Prostate gland (tissue), 2 donors: ENCODE data around the gene ZNF638. TPM values are rescaled to one million over a fixed set of nuclear protein-coding genes. Genes with fewer than 3 reads are reported as not detected.

ENCODE experiments used
- DNase-seq: peaks from one replicate; pipeline ENCODE4 v3.0.0-alpha.2; 2019; ENCODE audit warnings: low spot score
- H3K27ac ChIP-seq, 2 donors: fragments of 200-600 bp; sonication (generic); 2 replicates each; pipeline ENCODE4 v1.5.1; 2017 to 2019
- H3K27me3 ChIP-seq: fragments of 200-600 bp; sonication (generic); replicated peaks from 2 replicates; pipeline ENCODE4 v1.5.1; 2019; ENCODE audit not compliant: insufficient read depth
- H3K36me3 ChIP-seq, 2 donors: fragments of 200-600 bp; sonication (generic); 1 replicate in 1 of 2; 2 replicates in 1 of 2; pipeline versions ENCODE4 v1.5.1 to v1.8.1; 2017 to 2019
- H3K4me1 ChIP-seq: fragments of 200-600 bp; sonication (generic); replicated peaks from 2 replicates; pipeline ENCODE4 v1.5.1; 2019
- H3K4me3 ChIP-seq, 2 donors: fragments of 200-600 bp; sonication (generic); 2 replicates each; pipeline ENCODE4 v1.5.1; 2017 to 2019
- H3K9me3 ChIP-seq: fragments of 200-600 bp; sonication (generic); 2 replicates; pipeline ENCODE4 v1.5.1; 2017
- CTCF ChIP-seq, 4 experiments: fragments of 200-600 bp in 2 of 4; fragments of 450-650 bp in 2 of 4; sonication (generic) in 2 of 4; IDR thresholded peaks; 1 replicate in 3 of 4; 2 replicates in 1 of 4; pipeline ENCODE4 v1.5.1; 2016 to 2019; ENCODE audit warnings: antibody characterized with exemption in 4 of 4, mild to moderate bottlenecking in 2 of 4, moderate library complexity in 2 of 4
- POLR2A ChIP-seq: fragments of 450-650 bp; IDR thresholded peaks from one replicate; pipeline ENCODE4 v1.6.1; 2016; ENCODE audit warnings: antibody characterized with exemption, mild to moderate bottlenecking
- POLR2AphosphoS5 ChIP-seq: sonication (generic); formaldehyde crosslinking; IDR thresholded peaks from one replicate; pipeline ENCODE4 v1.6.1; 2017; ENCODE audit warnings: antibody characterized with exemption
- WGBS: methylation state at CpG from one replicate; pipeline ENCODE4 v1.1.5; 2018; 5-methylcytosine and 5-hydroxymethylcytosine counted together
- intact Hi-C: fragments of 100-400 bp; cut with DNase I; formaldehyde crosslinking; loops from one replicate; pipeline ENCODE4 v1.14.2; 2022
- total RNA-seq, 2 donors: library from RNA; depleted of rRNA; stranded (reverse); fragments of >200 nt; gene quantifications; one replicate each; pipeline ENCODE4 v1.1.0, GENCODE V29; 2016

ZNF638 gene
- total RNA-seq, 2 donors from 2014 or later, result 137 to 164 TPM

GRCh38 chr2:71348302-71348701 is 16.7 kb downstream of the ZNF638 start:
- TF ChIP-seq POLR2AphosphoS5 (no peak), CTCF (IDR thresholded peaks at IDR 0.05) (no peak), POLR2A (no peak)
- Histone ChIP-seq H3K27ac (no peak overlapping the region), H3K9me3 (no peaks in the 10 kb centered on the region), H3K4me3 (no peak overlapping the region), H3K4me1 (no peaks in the 10 kb centered on the region), H3K27me3 (no peaks in the 10 kb centered on the region), H3K36me3 (no peaks in the 10 kb centered on the region)
- no peak for DNase-seq
- intact Hi-C loops, result no loop called here
- WGBS, result 79% methylated on average over 3 of the region's 3 CpGs

GRCh38 chr2:71353248-71353647 is 21.7 kb downstream of the ZNF638 start:
- intact Hi-C loops, result no loop called here
- Histone ChIP-seq H3K27me3 (no peaks in the 10 kb centered on the region), H3K9me3 (no peaks in the 10 kb centered on the region), H3K27ac (no peak overlapping the region), H3K36me3 (no peaks in the 10 kb centered on the region), H3K4me3 (no peak overlapping the region), H3K4me1 (no peaks in the 10 kb centered on the region)
- TF ChIP-seq CTCF (IDR thresholded peaks at IDR 0.05) (no peak), POLR2A (no peak), POLR2AphosphoS5 (no peak)
- no peak for DNase-seq
- WGBS, result 68% methylated on average over 2 of the region's 2 CpGs

- Histone ChIP-seq H3K4me3 (no peak overlapping the region), H3K27me3 (no peaks in the 10 kb centered on the region), H3K4me1 (no peaks in the 10 kb centered on the region), H3K9me3 (no peaks in the 10 kb centered on the region), H3K27ac (no peak overlapping the region), H3K36me3 (no peaks in the 10 kb centered on the region)
- WGBS, result 91% methylated on average over 6 of the region's 6 CpGs
- no peak for TF ChIP-seq CTCF (IDR thresholded peaks at IDR 0.05)
- TF ChIP-seq POLR2A, result no peak
- TF ChIP-seq POLR2AphosphoS5, result no peak
- DNase-seq, result no peak
- intact Hi-C loops, result no loop called here
These were observed 27.5 kb downstream of the ZNF638 start for GRCh38 chr2:71358931-71359671.

GRCh38 chr2:71360434-71360975 is 28.9 kb downstream of the ZNF638 start:
- peaks cover 1 to 2% of the 10 kb centered on the region in 2 donors for H3K36me3 ChIP-seq
- no peaks in the 10 kb centered on the region for H3K4me1 ChIP-seq
- no peaks in the 10 kb centered on the region for H3K9me3 ChIP-seq
- H3K4me3 ChIP-seq, result no peak overlapping the region
- WGBS, result 57% methylated on average over 3 of the region's 3 CpGs
- TF ChIP-seq POLR2A (no peak), CTCF (IDR thresholded peaks at IDR 0.05) (no peak), POLR2AphosphoS5 (no peak)
- H3K27ac ChIP-seq, result no peak overlapping the region
- DNase-seq, result no peak
- intact Hi-C loops, result no loop called here
- H3K27me3 ChIP-seq, result no peaks in the 10 kb centered on the region

- H3K36me3 ChIP-seq, result peaks cover 7% of the 10 kb centered on the region in 2 donors
- DNase-seq, result no peak
- intact Hi-C loops, result no loop called here
These were observed 30.0 kb downstream of the ZNF638 start for GRCh38 chr2:71361631-71362030.

More at GRCh38 chr2:71361631-71362030, 30.0 kb downstream of the ZNF638 start:
- TF ChIP-seq POLR2AphosphoS5 (no peak), CTCF (IDR thresholded peaks at IDR 0.05) (no peak), POLR2A (no peak)
- H3K4me1 ChIP-seq, result no peaks in the 10 kb centered on the region
- no peak overlapping the region for H3K27ac ChIP-seq
- H3K27me3 ChIP-seq, result no peaks in the 10 kb centered on the region
- H3K4me3 ChIP-seq, result no peak overlapping the region
- no peaks in the 10 kb centered on the region for H3K9me3 ChIP-seq
- WGBS, result 45% methylated on average over 3 of the region's 3 CpGs
